ENCODE data around the gene HOXC5.

- TF ChIP-seq, protein P1, sequence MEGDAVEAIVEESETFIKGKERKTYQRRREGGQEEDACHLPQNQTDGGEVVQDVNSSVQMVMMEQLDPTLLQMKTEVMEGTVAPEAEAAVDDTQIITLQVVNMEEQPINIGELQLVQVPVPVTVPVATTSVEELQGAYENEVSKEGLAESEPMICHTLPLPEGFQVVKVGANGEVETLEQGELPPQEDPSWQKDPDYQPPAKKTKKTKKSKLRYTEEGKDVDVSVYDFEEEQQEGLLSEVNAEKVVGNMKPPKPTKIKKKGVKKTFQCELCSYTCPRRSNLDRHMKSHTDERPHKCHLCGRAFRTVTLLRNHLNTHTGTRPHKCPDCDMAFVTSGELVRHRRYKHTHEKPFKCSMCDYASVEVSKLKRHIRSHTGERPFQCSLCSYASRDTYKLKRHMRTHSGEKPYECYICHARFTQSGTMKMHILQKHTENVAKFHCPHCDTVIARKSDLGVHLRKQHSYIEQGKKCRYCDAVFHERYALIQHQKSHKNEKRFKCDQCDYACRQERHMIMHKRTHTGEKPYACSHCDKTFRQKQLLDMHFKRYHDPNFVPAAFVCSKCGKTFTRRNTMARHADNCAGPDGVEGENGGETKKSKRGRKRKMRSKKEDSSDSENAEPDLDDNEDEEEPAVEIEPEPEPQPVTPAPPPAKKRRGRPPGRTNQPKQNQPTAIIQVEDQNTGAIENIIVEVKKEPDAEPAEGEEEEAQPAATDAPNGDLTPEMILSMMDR (IDR thresholded peaks at IDR 0.05; ENCODE audit: poor library complexity) = no peak
- no peak for TF ChIP-seq EZH2 (IDR thresholded peaks at IDR 0.05; ENCODE audit: borderline replicate concordance)
Measured at GRCh38 chr12:54035568-54036264, 2.9 kb downstream of the HOXC5 start.
